Cardiac septum (tissue), 1 donor: ENCODE results near the gene SPATC1L. TPM values are rescaled to one million over a fixed set of nuclear protein-coding genes. Genes with fewer than 3 reads are reported as not detected.
"Not testable (repeated sequence)": the region's sequence is repeated elsewhere in the genome, so short reads cannot be mapped to it uniquely, and the experiment has no call there.

Experiments used
- DNase-seq: peaks from one replicate; pipeline ENCODE4 v3.0.0-alpha.2; 2020; ENCODE audit warnings: low spot score
- intact Hi-C: fragments of 100-400 bp; cut with DNase I; formaldehyde crosslinking; loops from one replicate; pipeline ENCODE4 v1.14.0; 2022
- total RNA-seq: library from RNA; stranded (reverse); fragmentation: NEBNext Ultra II Directional; extraction: Animal tissue kit (Norgen Biotek cat#: 25700); gene quantifications from one replicate; pipeline ENCODE4 v1.2.1, GENCODE V29; 2021
- donor health status: DM: no; HTN: no; CAD: no.

SPATC1L gene
- total RNA-seq, 1 donor from 2014 or later, result 7.3 TPM

- DNase-seq, result peak; percentile 63
- intact Hi-C loops, result no loop called here
Observed at GRCh38 chr21:46205766-46206162, 21.5 kb upstream of the SPATC1L start.

DNA sequence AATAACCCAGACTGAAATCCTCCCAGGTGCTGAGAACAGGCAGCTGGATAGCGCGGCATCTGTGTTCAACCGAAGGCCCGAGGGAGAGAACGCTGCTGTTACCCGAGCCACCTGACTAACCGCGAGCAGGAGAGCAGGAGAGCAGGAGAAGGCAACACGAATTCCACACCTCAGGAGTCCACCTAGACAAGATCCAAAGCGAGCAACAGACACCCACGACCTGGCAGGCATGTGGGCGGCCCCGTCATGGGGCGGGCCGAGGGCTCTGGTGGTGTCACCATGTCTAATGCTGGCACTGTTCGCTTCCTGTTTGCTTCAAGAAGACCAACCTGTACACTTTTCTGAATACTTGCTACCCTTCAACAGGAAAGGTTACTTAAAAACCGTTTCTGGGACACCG is 20.9 kb upstream of the SPATC1L start:
- DNase-seq, result peak; percentile 61
- intact Hi-C loops, result no loop called here

GRCh38 chr21:46203203-46203600 is 18.9 kb upstream of the SPATC1L start:
- DNase-seq, result peak; percentile 71
- intact Hi-C loops, result no loop called here

DNA sequence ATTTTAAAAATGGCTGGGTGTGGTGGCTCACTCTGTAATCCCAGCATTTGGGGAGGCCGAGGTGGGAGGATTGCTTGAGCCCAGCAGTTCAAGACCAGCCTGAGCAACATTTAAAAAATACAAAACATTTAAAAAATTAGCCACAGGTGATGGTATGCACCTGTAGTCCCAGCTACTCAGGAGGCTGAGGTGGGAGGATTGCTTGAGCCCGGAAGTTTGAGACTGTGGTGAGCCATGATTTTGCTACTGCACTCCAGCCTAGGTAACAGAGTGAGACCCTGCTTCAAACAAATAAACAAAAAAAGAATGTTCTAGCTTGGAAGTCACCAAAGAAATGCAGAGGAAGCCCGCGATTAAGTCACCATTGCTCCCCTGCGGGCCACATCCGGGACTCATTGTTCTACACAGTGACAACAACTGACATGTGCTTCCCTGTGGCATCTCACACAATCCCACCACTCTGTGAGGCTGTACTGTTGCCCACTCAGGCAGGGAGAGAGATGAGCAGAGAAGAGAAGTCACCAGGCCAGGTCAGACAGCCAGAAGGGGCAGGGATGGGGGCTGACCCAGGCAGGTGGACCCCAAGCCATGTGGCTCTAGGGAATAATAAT is 18.4 kb upstream of the SPATC1L start:
- intact Hi-C loops, result no loop called here
- peak; percentile 58 for DNase-seq

GRCh38 chr21:46200877-46201803 is 16.9 kb upstream of the SPATC1L start:
- DNase-seq, intact Hi-C loops: not testable (repeated sequence)

- intact Hi-C loops, result no loop called here
- no peak for DNase-seq
Observed at GRCh38 chr21:46199436-46200373, 15.4 kb upstream of the SPATC1L start.

GRCh38 chr21:46196733-46197132 is 12.5 kb upstream of the SPATC1L start:
- peak; percentile 51 for DNase-seq

GRCh38 chr21:46195595-46196195 is 11.4 kb upstream of the SPATC1L start:
- intact Hi-C loops, result no loop called here
- peak; percentile 64 for DNase-seq

More at GRCh38 chr21:46196733-46197132, 12.5 kb upstream of the SPATC1L start:
- intact Hi-C loops, result no loop called here

DNA sequence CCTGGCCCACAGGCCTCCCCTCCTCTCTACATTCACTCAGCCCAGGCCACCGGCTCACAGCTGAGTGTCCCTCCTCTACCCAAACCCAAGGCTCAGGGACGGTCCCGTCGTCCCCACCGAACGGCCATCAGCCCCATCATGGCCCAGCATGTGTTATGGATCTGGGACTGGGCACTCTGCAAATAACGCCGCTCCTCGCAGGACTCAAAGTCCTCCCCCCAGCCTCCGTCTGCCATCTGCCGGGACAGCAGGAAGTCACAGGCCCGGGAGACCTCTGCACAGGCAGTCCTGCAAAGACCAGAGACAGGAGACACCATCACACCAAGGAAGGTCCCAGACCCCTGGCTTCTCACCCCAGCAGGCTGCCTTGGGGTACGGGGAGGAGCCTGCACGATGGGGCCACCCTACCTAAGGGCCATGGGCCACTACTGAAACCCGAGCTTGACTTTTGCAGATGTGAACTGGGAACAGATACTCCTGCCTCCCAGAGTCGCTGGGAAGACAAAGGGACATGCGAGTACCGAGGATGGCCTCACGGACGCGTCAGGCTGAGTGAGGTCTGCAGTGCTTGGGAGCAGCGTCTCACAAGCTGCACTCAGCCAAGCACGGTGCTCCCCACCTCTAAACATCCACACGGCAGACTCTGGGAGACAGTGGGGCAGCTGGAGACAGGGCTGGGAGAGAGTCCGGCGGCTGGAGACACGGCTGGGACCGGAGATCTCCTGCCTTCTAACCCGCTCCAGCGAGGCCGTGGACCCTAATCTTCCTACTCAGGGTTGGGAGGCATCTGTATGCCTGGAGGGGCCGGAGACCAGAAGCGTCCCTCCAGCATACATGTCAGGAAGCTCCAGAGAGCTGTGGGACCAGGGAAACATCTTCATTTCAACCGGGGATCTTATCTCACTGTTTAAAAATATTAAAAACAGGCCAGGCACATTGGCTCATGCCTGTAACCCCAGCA is 10.4 kb upstream of the SPATC1L start:
- intact Hi-C loops, result no loop called here
- DNase-seq, result peak; percentile 64

- intact Hi-C loops, result no loop called here
- DNase-seq, result peak; percentile 44
Observed at GRCh38 chr21:46193829-46194373, 9.6 kb upstream of the SPATC1L start.

- DNase-seq, result peak; percentile 31
- intact Hi-C loops, result no loop called here
Observed at GRCh38 chr21:46191686-46192575, 7.7 kb upstream of the SPATC1L start.

DNA sequence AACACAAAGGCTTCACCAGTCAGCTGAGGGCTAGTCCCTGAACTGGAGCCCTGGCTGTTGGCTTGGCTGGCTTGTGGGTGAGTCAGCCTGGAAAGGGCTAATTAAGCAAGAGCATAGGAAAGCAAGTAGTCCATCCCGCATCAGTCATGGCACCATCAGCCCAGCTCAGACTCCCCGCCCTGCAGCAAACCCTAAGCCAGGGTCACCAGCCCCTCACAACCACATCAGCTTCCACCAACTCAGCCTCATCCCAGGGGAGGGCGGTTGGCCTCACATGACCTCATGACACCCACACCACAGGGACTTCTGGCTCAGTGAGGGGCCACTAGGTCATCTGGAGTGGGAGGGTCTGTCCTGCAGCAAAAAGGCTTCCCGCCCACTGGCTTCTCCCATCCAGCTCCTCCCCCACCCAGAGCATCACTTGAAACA is 7.0 kb upstream of the SPATC1L start:
- DNase-seq, result no peak
- intact Hi-C loops, result no loop called here

GRCh38 chr21:46190491-46191131 is 6.4 kb upstream of the SPATC1L start:
- intact Hi-C loops, result no loop called here
- peak; percentile 73 for DNase-seq

GRCh38 chr21:46189959-46190490 is 5.8 kb upstream of the SPATC1L start:
- DNase-seq, result peak; percentile 71
- intact Hi-C loops, result loop anchor here (2.0 kb wide), 1 partner anchor 39 kb away; the partner anchor contains the start of gene LSS

DNA sequence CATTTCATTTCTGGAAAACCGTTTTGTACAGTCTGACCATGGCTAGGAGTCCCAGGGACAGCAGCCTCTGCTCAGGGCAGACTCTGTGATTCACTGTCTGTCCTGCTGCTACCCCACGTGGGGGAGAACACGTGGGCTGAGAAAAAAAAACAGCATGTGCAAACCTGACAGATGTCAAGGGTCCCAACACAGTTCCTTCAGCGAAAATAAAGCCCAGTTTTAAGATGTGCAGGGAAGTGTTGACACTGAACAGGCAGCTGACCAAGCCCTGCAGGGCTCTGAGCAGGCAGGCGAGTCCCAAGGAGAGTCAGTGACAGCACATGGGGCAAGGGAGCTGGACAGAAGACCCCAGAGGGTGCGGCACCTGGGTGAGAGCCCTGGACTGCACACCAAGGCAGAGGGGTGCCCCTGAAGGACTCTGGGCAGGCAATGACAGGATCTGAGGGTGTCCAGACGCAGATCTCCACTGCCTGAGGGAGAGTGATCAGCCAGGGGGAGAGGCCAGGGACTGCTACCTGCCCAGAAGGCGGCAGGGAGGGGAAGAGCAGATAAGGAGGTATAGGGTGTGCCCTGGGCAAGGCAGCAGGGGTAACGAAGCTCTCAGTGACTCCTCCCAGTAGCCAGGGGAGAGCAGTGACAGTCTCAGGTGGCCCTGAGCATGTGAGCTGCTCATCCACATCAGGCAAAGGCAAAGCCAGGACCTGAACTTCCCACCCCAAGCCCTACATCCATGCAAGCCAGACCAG is 5.1 kb upstream of the SPATC1L start:
- DNase-seq, result peak; percentile 70
- intact Hi-C loops, result loop anchor here (2.0 kb wide), 1 partner anchor 39 kb away; the partner anchor contains the start of gene LSS
